Stimulated activated CD8-positive, alpha-beta memory T cell treated with anti-CD3 and anti-CD28 coated beads, Interleukin-15, amount 100 ng/mL, for 1 hour (primary cell): Measurements from ENCODE around the gene RAB19.
A peak's percentile ranks its signal among the peaks of the same experiment; 100 is the strongest.
"Not testable (repeated sequence)": the region's sequence is repeated elsewhere in the genome, so short reads cannot be mapped to it uniquely, and the experiment has no call there.

Source experiments
- DNase-seq: peaks from one replicate; pipeline ENCODE4 v3.0.0-alpha.2; 2020; ENCODE audit warnings: low read depth

RAB19 gene

DNA sequence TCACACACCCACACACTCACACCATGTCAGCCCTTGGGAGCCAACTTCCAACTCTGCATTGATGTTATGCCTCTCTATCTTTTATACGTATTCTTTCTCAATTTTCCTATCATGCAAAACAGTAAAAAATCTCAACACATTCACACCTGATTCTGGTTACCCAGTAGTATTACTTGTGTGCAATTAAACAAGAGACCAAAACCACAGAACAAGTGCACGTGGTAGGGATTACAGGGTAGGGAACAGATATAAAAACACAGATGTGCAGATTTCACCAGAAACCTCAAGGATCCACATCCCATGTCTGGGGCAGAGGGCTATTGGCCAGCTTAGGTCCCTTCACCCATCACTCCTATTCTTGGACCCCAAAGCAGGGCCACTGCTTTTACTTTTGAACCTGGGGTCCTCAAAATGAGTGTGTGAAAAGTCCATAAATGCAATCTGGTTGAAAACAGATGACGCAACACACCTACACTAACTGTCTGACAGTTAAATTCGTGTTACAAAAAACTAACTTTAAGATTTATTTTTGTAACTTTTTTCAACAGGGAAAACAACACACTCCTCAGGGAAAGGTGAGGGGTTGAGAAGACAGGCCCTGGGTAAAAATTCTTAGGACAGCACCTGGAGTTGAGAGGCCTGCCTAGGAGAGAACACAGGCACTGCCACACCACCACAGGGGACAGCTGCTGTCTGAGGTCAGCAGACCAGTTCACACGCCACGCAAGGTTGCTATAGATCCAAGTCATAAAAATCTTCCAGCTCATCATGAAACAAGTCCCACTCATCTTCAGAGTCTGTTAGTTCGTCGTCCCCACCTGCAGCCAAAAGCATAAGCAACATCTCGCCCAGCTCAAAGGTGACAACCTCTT lies 50.2 kb downstream of the RAB19 start:
- DNase-seq = not testable (repeated sequence)

DNA sequence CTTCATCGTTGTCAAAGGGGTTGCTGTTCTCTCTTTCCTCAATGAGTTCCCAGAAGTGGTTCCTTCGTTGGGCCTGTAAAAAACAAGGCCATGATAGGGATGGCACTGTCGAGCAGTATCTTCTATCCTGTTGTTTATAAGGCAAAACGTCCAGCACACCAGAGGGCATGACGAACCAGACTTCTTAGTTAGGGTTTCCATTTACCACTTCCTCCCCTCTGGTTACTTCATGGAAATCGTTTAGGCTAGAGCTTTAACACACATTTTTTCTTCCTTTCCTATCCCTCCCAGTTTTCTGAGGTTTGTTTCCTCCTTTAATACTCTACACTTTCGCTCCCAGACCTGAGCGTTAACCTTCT lies 50.8 kb downstream of the RAB19 start:
- no peak for DNase-seq

DNA sequence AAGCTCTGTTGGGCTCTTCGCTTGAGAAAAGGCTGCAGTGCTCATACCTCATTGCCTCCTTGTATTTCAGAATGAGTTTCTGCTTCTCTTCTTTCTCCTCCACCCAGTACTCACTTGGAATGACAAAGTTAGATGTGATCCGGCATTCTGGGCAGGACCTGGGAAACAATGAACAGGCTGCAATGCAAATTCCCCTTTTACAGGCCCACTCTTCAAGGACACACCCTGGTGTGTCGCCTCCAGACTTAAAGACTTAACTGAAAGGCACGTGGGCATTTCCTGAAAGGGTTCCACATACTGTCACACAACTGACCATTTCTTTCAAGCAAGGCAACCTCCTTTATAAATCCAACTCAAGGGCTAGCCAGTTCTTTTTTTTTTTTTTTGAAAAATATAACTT lies 51.9 kb downstream of the RAB19 start:
- no peak for DNase-seq

DNA sequence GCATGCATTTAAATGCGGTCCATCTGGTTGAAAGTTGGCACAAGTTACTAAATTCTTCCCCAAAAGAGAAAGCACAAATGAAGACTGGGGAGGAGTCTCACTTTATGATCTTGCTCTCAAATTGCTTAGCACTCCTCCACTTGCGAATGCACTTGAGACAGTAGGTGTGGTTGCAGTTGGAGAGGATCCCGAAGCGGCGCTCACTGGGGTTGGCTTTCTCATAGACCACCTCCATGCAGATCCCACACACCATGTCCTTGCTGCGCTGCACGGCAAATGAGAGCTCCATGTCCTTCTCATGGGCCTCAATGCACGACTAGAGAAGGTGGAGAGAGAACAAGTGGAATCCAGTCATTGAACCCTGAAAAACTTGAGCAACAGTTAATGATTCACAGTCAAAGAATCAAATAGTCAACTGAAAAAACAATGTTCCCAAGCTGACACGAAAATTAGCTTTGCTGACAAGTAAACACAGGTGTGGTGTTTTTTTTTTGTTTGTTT lies 52.7 kb downstream of the RAB19 start:
- DNase-seq = no peak

DNA sequence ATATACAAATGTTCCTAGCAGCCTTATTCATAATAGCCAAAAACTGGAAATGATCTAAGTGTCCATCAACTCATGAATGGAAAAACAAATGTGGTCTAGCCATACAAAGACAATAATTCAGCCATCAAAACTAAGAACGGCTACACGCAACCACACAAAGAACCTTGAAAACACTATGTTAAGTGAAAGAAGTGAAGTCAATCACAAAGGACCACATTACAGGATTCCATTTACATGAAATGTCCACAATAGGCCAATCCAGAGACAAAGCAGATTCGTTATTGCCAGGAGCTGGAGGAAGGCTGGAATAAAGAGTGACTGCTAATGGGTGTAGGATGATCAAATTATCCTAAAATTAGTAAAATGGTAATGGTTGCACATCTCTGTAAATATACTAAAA lies 54.3 kb downstream of the RAB19 start:
- DNase-seq = no peak

DNA sequence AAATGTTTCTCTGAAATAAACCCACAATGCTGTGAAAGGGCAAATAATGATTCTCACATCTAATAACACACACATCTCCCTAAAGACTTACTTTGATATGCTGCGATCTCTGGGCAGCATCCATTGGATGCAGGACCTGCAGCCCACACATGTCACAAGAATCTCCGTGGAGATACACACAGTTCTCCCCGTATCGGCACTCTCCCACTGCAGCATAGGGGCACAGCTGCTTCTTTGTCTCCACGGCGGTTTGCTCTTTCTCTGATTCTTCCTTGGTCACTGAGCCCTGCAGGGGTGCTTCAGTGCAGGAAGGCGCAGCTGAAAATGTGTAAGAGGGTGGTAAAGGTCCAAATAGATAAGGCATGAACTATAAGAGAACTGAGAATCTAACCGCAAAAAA lies 55.1 kb downstream of the RAB19 start:
- DNase-seq = no peak

DNA sequence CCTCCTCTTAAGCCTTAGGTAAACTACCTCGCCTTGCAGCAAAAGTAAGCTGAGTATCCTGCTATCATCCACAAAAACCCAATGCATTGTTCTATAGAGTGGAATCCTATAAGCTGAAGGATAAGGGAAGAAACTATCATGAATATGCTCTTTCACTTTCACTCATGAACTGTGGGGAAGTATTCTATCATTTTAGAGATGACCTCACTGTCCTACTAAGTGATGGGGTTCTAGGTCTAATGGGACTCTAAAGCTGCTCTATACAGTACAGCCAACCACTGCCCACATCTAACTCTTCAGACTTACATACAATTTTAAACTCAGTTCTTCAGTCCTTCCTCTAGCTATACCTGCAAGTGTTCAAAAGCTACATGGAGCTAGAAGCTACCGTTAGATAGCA lies 59.3 kb downstream of the RAB19 start:
- no peak for DNase-seq

DNA sequence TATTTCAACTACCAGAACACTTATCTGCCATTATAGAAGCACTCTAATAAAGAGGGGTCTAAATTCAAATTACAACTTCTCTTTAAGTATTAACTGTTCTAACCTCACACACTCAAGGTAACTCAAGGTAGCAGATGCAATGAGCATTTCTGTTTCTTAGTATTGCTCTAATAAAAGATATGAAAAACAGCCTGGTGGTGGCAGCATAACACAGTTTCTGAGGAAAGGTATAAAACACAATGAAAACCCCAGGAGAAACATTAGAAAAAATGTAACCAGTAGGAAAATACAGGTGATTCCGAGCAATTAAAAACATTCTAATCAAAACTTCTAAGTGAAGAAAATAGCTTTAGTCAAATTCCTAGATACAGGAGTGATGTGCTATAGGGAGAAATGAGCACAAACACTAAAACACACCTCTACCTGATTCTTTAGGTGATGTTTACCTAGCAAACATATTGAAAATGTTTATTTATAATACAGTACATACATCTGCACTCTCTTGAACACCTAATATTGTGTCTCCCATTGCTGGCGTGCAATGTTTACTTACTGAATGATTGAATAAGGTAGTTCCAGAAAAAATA lies 72.0 kb downstream of the RAB19 start:
- DNase-seq = peak; percentile 40

DNA sequence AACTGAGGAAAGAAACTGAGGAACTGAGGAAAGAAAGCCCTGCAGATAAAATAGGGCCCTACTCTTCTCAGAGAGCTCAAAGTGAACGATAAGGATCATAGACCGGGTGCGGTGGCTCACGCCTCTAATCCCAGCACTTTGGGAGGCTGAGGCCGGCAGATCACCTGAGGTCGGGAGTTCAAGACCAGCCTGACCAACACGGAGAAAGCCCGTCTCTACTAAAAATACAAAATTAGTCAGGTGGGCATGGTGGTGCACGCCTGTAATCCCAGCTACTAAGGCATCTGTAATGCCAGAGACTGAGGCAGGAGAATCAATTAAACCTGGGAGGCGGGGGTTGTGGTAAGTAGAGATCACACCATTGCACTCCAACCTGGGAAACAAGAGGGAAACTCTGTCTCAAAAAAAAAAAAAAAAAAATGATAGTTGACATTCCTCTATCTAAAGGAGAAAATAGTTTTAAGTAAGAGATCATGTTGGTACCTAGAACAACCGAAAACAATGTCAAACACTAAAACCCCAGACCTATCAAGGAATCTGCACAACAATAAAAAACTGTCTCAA lies 72.9 kb downstream of the RAB19 start:
- DNase-seq = no peak
